GM21619 (cell line): ENCODE results near the gene LCN10.
"Not testable (repeated sequence)": the region's sequence is repeated elsewhere in the genome, so short reads cannot be mapped to it uniquely, and the experiment has no call there.

ENCODE experiments used
- ATAC-seq: cut with Tn5 transposase; IDR thresholded peaks from one replicate; pipeline ENCODE4 v1.9.1; 2021; ENCODE audit not compliant: unreplicated experiment

LCN10 gene

DNA sequence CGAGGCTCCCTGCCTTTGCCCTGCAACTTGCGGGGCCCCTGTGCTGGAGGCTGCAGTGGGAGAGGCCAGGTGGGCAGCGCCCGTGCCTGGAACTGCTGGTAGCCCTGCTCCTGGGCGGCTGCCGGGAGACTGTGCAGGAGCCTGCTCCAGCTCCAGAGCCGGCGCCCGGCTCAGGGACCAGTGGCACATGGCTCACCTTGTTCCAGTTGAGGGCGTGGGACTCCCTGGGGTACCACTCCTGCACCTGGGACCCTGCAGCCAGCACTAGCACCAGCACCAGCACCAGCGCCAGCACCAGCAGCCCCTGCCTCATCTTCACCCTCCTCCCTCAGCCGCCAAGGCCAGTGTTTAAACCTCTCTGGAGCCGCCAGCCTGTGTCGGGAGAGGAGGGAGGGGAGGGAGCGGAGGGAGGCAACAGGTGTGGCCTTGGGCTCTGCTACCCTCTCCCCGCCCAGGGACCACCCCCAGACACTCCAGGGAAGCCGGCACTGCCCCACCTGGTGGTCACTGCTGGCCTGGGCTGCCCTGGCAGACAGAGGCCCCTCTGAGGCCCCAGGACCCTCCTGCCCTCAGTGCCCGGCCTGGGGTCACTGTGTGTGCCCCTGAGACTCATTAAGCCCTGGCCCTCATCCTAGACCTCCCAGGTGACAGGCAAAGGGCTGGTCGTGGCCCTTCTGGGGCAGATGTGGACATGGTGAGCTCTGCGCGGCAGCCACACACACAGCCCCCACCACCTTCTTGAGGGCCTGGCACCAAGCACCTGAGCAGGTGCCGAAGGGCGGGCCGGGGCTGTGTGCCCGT is at the start of gene LCN10:
Gene LCN10 (minus strand): TSS at position 350 of the 801 bp plus-strand sequence. CDS start 37 bp downstream, at position 313.
- ATAC-seq, result no peak

- no peak for ATAC-seq
Observed at GRCh38 chr9:136791516-136792276, 49.0 kb upstream of the LCN10 start.

- ATAC-seq, result peak; percentile 82
Observed at GRCh38 chr9:136790640-136791515, 48.1 kb upstream of the LCN10 start, which contains the start of gene TMEM141. TSS of gene TMEM141 (plus strand) at chr9:136791344. CDS start at chr9:136791371, 27 bp downstream.

DNA sequence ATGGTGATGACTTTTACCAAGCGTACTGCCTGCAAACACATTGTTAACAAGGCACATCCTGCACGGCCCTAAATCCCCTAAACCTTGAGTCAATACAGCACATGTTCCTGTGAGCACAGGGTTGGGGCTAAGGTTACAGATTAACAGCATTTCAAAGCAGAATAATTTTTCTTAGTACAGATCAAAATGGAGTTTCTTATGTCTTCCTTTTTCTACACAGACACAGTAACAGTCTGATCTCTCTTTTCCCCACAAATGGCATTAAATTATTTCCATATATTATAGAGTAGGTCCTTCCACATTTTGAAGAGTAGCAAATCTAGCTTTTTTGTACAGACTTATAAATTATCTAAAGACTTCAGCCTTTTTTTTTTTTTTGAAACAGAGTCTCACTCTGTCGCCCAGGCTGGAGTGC is 46.8 kb upstream of the LCN10 start:
- ATAC-seq, result no peak

- not testable (repeated sequence) for ATAC-seq
Observed at GRCh38 chr9:136788644-136789522, 46.1 kb upstream of the LCN10 start.

- ATAC-seq, result no peak
Observed at GRCh38 chr9:136787690-136788400, 45.1 kb upstream of the LCN10 start.

DNA sequence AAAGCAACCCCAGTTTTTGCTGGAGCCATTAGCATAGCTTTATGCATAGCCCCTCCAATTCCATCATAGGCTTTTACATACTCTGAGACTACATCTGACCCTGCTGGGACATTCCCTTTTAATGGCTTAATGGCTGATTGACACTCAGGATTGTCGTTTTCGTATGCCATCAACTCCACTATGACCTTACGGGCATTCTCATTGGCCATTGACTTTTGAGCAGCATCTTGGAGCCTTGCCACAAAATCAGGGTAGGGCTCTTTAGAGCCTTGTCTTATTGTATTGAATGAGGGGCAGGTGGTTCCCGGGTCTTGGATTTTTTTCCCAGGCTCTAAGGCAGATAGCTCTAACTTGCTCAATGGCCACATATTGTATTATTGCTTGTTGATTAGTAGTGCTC is 44.2 kb upstream of the LCN10 start:
- ATAC-seq, result not testable (repeated sequence)

DNA sequence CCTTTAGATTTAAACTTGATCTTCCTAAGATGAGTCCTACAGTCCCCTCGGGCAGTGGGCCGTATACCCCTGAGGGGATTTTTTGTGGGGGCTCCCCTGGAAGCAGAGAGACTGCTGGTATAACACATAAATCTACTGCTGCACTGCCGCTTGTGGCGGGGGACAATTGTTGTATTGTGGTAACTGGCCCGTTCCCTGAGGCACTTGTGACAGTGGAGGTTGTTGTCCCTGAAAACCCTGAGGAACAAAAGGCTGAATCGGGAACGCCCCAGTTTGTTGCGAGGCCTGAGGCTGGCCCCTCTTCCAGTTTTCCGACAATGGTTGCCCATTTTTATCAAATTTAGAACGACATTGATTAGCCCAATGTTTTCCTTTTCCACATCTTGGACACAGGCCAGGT is 43.7 kb upstream of the LCN10 start:
- ATAC-seq, result no peak

DNA sequence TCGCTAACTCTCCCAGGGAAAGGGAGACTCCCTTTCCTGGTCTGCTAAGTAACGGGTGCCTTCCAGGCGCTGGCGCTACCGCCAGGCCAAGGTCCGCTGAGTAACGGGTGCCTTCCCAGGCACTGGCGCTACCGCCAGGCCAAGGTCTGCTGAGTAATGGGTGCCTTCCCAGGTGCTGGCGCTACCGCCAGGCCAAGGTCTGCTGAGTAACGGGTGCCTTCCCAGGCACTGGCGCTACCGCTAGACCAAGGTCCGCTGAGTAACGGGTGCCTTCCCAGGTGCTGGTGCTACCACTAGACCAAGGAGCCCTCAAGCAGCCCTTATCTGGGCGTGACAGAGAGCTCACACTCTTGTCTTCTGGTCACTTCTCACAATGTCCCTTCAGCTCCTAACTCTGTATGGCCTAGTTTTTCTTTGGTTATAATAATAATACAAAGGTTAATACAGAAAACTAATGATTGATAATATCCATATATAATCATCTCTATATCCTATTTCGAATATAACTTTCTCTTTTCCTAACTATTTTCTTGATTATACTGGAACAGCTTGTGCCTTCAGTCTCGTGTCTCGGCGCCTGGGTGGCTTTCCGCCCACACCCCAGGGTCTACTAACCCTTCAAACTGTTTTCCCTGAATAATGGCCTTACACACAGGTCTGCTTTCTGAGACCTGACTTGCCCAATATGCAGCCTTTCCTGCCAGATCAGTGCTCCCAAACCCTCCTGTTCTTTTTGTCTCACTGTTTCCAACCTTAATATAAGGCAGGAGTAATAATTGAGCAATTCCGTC is 43.0 kb upstream of the LCN10 start:
- not testable (repeated sequence) for ATAC-seq

- ATAC-seq, result no peak
Observed at GRCh38 chr9:136784997-136785361, 42.2 kb upstream of the LCN10 start.

DNA sequence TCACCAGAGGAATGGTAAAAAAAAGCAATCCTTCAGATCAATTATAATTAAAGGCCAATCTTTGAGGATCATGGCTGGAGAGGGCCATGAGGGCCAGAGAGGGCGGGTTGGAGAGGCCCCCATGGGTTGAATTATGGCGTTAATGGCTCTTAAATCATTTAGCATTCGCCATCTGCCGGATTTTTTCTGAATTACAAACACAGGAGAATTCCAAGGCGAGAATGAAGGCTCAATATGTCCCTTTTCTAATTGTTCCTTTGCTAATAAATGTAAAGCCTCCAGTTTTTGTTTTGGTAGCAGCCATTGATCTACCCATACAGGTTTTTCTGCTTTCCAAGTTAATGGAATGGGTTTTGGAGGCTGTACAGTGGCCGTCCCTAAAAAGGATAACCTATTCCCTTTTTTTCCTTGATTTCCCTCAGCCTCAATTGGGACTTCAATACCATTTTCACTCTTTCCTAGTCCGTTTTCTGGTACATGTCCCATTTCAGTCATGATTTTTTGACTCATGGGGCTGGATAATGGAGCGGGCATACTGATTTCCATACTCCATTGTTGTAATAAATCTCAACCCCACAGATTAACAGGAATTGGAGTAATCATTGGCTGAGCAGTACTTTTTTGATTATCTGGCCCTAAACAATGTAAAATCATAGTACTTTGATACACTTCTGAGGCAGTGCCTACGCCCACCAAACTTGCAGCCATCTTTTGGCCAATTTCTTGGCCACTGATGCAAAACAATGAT is 41.7 kb upstream of the LCN10 start:
- no peak for ATAC-seq

DNA sequence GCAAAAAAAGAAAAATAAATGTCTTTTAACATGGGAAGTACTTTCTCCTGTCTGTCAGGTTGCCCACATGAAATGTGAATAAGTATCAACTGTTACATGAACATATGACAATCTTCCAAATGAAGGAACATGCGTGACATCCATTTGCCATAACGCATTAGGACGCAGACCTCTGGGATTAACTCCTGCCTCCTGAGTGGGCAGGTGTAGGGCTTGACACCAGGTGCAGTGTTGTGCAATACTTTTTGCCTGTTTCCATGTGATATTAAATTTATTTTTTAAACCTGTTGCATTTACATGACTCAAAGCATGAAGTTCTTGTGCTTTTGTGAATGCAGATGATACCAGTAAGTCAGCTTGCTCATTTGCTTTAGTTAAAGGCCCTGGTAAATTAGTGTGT is 39.7 kb upstream of the LCN10 start:
- no peak for ATAC-seq

GRCh38 chr9:136779808-136780207 is 37.1 kb upstream of the LCN10 start:
- no peak for ATAC-seq

GRCh38 chr9:136777359-136777758 is 34.6 kb upstream of the LCN10 start:
- ATAC-seq, result no peak

- ATAC-seq, result no peak
Observed at GRCh38 chr9:136776947-136777346, 34.2 kb upstream of the LCN10 start.

- no peak for ATAC-seq
Observed at GRCh38 chr9:136775191-136775590, 32.5 kb upstream of the LCN10 start.

- no peak for ATAC-seq
Observed at GRCh38 chr9:136774416-136775045, 31.8 kb upstream of the LCN10 start.
